Measurements from ENCODE around the gene CS.
"Not testable (repeated sequence)": the region's sequence is repeated elsewhere in the genome, so short reads cannot be mapped to it uniquely, and the experiment has no call there.

Gene CS

DNA sequence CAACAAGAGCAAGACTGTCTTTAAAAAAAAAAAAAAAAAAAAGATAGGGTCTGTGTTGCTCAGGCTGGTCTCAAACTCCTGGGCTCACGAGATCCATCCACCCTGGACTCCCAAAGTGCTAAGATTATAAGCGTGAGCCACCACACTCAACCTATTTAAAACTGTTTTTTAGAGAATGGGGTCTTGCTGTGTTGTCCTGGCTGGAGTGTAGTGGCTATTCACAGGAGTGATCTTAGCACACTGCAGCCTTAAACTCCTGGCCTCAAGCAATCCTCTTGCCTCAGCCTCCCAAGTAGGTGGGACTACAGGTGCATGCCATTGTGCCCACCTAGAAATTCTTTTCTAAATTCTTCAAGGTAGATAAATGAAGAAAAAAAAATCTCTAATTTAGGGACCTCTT, 25.8 kb downstream of the CS start:
- DNase-seq: no peak

- not testable (repeated sequence) for DNase-seq
Observed at GRCh38 chr12:56272468-56272867, 27.7 kb downstream of the CS start.

DNA sequence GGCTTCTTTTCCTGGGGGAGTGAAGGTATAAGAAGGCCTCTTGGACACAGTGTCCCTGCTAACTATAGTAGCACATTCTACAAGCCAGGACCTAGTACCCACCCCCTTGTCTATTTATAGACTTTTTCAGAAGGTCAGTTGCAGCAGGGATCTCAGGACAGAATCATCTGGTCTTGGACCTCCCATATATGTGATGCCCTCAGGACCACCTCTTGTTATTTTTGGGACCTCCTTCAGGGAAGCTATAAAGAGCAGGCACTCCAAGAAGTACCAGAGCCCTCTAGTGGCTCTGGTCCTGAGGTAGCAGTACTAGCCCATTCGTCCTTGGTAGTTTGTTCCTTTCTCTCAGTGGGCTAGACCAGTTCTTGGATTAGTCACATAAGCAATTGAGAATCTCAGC, 29.1 kb downstream of the CS start:
- no peak for DNase-seq

DNA sequence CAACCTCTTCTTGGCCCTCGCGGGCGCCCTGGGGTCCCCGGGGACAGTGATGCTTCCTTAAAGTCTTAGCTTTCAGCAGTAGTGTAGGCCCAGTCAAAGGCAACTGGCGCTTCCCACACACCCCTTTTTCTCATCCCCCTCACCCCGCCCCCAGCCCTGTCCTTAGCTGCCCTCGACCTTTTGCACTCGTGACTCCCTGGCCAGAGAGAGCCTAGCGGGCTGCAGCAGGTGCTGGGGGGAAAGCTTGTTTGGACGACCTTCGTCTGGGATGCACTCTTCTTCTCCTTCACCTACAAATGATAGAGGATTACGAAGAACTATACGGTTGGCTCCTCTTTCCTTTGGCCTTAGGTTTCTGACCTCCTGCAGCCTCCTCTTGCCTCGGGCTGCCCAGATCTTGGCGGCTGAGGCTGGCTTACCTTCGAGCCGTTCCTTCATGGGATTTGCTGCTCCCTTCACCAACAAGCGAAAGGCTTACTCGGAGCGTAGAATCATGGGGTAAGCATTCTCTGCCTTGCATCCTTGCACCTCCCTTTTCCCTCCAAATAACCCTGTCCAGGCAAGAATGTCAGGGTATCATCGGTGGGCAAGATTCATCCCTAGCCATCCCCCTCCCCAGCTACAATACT, 32.6 kb downstream of the CS start:
- no peak for DNase-seq

- peak; percentile 90 for DNase-seq
Observed at GRCh38 chr12:56266693-56267442, 33.3 kb downstream of the CS start, which contains the start of gene COQ10A. Gene COQ10A, plus strand, starts transcription at chr12:56266942. Its CDS starts 177 bp downstream, at chr12:56267119.

GRCh38 chr12:56266068-56266692, 34.0 kb downstream of the CS start:
- not testable (repeated sequence) for DNase-seq

GRCh38 chr12:56262955-56263354, 37.2 kb downstream of the CS start:
- not testable (repeated sequence) for DNase-seq

GRCh38 chr12:56261503-56262232, 38.5 kb downstream of the CS start:
- DNase-seq: no peak

DNA sequence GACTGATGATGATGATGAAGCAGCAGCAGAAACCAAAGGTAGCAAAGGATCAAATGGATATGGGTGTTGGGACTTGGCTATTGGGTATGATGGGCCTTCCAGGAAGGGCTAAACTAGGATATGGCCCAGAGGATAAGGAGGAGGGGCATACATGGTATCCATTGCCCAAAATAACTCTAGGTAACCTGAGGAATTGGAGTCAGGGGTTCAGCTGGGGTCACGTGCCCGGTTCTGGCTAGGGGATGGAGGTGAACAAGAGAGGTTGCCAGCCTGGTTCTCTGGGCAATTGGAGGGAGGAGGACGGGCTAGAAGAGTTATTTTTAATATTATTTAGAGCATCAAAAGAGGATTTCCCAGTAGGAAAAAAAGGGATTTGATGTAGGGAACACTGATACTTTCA, 39.2 kb downstream of the CS start:
- no peak for DNase-seq

- DNase-seq: no peak
Observed at GRCh38 chr12:56260380-56260779, 39.8 kb downstream of the CS start.

GRCh38 chr12:56258820-56259183, 41.3 kb downstream of the CS start:
- no peak for DNase-seq

DNA sequence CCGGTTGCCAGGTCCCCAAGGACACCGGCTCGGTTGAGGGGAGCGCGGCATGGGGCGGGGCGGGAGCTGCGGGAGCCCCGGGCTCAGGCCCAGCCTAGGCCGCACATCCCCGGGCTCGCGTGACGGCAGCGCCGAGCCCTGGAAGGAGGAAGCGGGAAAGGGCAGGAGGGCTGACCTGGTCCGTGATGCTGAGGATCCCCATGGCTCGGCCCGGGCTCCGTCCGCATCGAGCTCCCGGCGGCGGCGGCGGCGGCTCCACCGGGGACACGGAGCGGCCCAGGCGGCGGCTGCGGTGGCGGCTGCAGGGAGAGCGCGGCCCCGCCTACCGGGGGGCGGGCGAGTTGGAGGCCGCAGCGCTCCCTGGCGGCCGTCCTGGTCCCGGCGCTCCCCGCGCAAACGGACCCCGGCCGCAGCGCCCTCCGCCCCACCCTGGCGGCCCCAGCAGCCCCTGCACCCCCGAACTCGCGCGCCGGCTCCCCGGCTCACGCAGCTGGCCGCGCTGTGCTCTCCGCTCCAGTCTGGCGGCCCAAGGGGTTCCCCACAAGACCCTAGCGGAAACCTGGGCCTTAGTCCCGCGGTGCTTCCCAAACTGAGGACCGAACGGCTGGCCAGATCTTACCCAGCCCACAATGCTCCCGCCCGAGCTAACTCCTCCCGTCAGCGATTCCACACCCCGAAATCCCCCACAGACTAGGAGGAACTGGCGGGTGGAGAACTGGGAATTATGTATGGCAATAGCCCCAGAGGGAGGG, 41.9 kb downstream of the CS start, which contains the start of gene ANKRD52:
ANKRD52 (minus strand) TSS at position 317 of the 752 bp plus-strand sequence; CDS start at position 202, 115 bp downstream.
- peak; percentile 74 for DNase-seq

GRCh38 chr12:56257491-56258067, 42.6 kb downstream of the CS start:
- no peak for DNase-seq

GRCh38 chr12:56257071-56257470, 43.1 kb downstream of the CS start:
- no peak for DNase-seq

DNA sequence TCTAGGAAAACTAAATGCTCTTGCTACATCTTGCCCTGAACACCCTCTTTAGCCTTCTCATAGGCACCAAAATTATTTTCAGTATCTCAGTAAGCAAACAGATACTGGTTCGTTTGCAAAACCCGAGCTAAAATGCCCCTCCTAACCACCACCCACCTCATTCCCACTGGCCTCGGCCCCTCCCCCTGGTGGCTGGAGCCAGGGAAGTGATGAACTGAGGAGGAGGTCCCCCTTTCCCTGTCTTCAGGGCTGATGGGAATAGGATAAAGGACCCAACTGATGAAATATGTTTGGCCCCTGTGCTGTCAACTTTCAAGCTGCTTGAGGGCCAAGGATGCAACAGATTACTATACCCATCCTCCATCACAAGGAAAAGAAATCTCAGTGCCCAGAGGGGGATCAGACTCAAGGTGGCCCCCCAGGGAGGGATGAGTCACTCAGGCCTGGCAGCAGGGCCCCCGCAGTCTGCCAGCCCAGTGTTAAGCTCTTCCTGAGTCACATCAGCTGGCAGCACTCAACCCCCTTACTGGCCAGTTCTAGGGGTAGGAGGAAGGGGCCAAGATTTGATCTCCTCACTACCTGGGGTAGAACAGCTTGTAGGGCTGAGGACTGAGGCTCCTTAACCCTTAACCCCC, 43.7 kb downstream of the CS start:
- no peak for DNase-seq

GRCh38 chr12:56255671-56256070, 44.5 kb downstream of the CS start:
- no peak for DNase-seq

DNA sequence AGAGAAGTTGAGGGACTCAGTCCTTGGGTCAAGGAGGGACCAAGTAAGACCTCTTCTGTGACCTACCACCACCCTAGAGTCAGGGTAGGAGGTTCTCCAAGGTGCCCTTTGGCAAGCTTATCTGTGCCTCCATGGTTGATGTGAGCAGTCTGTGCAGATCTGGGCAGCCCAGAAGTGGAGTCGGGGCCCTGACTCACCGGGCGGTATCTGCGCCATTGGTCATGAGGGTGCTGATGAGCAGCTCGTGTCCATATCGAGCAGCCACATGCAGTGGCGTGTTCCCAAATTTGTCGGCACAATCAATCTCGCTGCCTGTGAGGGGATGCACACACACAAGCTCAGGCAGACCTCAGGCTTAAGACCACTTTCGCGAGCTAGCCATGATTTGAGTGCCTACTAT, 47.0 kb downstream of the CS start:
- no peak for DNase-seq

- DNase-seq: no peak
Observed at GRCh38 chr12:56252649-56253048, 47.5 kb downstream of the CS start.

GRCh38 chr12:56248711-56249110, 51.4 kb downstream of the CS start:
- DNase-seq: no peak

DNA sequence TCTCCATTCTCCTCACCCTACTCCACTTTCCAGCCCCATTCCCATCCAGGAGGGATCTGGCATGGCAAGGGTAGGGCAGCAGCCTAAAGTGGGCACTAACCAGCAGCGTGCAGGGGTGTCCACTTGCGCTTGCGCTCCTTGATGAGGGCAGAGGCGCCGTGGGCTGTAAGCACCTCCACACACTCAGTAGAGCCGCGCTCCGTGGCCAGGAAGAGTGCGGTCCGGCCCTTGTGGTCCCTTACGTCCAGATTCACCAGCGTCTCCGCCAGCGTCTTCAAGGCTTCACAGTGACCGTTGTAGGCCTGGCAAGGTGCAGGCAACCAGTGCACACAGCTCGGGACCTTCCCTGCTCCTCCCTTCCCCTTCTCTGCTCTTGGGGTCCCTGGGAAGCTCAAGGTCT, 52.2 kb downstream of the CS start:
- no peak for DNase-seq

- no peak for DNase-seq
Observed at GRCh38 chr12:56244494-56244893, 55.6 kb downstream of the CS start.

DNA sequence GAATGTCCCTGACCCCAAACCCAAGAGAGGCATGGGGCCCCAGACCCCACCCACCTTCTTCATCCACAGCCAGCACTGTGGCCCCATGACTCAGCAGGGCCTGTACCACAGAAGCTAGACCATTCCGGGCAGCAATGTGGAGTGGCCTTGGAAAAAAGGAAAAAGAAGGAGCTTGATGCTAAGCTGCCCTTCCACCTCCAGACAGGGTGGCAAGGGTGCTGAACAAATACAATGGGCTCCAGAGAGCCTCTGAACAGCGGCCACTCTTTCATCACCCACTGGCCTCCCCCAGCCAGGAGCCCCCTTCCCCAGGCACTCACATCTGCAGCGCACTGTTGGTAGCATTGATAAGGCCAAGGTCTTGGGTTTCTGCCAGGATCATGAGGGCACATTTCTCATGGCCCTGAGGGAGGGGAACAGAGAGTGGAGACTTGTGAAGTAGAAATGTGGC, 56.4 kb downstream of the CS start:
- DNase-seq: no peak

Data from effector CD4-positive, alpha-beta T cell (primary cell).